ENCODE measurements around the gene KLF3.

DNA sequence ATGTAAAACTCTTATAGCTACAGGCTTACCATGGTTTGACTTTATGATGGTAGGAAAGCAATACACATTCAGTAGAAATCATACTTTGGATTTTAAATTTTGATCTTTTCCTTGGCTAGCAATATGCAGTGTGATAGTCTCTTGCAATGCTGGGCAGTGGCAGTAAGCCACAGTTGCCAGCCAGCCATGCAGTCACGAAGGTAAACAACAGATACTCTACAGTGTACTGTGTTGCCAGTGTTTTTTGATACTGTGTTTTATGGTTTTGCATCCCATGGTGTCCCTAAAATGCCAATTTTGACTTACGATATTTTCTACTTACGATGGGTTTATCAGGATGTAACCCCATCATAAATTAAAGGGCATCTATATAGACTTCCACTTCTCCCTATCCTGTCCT is 24.8 kb upstream of the KLF3 start:
- TF ChIP-seq, protein P1, sequence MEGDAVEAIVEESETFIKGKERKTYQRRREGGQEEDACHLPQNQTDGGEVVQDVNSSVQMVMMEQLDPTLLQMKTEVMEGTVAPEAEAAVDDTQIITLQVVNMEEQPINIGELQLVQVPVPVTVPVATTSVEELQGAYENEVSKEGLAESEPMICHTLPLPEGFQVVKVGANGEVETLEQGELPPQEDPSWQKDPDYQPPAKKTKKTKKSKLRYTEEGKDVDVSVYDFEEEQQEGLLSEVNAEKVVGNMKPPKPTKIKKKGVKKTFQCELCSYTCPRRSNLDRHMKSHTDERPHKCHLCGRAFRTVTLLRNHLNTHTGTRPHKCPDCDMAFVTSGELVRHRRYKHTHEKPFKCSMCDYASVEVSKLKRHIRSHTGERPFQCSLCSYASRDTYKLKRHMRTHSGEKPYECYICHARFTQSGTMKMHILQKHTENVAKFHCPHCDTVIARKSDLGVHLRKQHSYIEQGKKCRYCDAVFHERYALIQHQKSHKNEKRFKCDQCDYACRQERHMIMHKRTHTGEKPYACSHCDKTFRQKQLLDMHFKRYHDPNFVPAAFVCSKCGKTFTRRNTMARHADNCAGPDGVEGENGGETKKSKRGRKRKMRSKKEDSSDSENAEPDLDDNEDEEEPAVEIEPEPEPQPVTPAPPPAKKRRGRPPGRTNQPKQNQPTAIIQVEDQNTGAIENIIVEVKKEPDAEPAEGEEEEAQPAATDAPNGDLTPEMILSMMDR (conservative IDR thresholded peaks at IDR 0.05; ENCODE audit: low read depth in 2 of 2): no peak
- no peak for TF ChIP-seq ZNF331 (CRISPR knock-in tag; IDR thresholded peaks at IDR 0.05; ENCODE audit: low read depth)
- no peak for TF ChIP-seq POLR2AphosphoS5 (IDR thresholded peaks at IDR 0.05; ENCODE audit: low read depth)
- TF ChIP-seq, protein P2, sequence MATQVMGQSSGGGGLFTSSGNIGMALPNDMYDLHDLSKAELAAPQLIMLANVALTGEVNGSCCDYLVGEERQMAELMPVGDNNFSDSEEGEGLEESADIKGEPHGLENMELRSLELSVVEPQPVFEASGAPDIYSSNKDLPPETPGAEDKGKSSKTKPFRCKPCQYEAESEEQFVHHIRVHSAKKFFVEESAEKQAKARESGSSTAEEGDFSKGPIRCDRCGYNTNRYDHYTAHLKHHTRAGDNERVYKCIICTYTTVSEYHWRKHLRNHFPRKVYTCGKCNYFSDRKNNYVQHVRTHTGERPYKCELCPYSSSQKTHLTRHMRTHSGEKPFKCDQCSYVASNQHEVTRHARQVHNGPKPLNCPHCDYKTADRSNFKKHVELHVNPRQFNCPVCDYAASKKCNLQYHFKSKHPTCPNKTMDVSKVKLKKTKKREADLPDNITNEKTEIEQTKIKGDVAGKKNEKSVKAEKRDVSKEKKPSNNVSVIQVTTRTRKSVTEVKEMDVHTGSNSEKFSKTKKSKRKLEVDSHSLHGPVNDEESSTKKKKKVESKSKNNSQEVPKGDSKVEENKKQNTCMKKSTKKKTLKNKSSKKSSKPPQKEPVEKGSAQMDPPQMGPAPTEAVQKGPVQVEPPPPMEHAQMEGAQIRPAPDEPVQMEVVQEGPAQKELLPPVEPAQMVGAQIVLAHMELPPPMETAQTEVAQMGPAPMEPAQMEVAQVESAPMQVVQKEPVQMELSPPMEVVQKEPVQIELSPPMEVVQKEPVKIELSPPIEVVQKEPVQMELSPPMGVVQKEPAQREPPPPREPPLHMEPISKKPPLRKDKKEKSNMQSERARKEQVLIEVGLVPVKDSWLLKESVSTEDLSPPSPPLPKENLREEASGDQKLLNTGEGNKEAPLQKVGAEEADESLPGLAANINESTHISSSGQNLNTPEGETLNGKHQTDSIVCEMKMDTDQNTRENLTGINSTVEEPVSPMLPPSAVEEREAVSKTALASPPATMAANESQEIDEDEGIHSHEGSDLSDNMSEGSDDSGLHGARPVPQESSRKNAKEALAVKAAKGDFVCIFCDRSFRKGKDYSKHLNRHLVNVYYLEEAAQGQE (IDR thresholded peaks at IDR 0.05; ENCODE audit: unreplicated experiment): no peak
- TF ChIP-seq EZH2 (IDR thresholded peaks at IDR 0.05; ENCODE audit: low read depth, unreplicated experiment): no peak
- TF ChIP-seq, protein P3, sequence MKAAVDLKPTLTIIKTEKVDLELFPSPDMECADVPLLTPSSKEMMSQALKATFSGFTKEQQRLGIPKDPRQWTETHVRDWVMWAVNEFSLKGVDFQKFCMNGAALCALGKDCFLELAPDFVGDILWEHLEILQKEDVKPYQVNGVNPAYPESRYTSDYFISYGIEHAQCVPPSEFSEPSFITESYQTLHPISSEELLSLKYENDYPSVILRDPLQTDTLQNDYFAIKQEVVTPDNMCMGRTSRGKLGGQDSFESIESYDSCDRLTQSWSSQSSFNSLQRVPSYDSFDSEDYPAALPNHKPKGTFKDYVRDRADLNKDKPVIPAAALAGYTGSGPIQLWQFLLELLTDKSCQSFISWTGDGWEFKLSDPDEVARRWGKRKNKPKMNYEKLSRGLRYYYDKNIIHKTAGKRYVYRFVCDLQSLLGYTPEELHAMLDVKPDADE (IDR thresholded peaks at IDR 0.05): no peak
- no peak for TF ChIP-seq EZH2phosphoT487 (IDR thresholded peaks at IDR 0.05; ENCODE audit: unreplicated experiment)
- TF ChIP-seq CREB1 (CRISPR knock-in tag; IDR thresholded peaks at IDR 0.05; ENCODE audit: low read depth): no peak
- no peak for TF ChIP-seq NANOG (IDR thresholded peaks at IDR 0.05; ENCODE audit: borderline replicate concordance)
- TF ChIP-seq JUNB (IDR thresholded peaks at IDR 0.05; ENCODE audit: unreplicated experiment): no peak
- TF ChIP-seq ZNF114 (CRISPR knock-in tag; IDR thresholded peaks at IDR 0.05): no peak
- no peak for TF ChIP-seq STAT1 (IDR thresholded peaks at IDR 0.05; ENCODE audit: unreplicated experiment)
